Smooth muscle cell (in vitro differentiated cells): Measurements from ENCODE around the gene ZNF415. TPM values are rescaled to one million over a fixed set of nuclear protein-coding genes. Genes with fewer than 3 reads are reported as not detected.

Experiments used
- DNase-seq: peaks from one replicate; lab custom pipeline; 2025; ENCODE audit not compliant: unreplicated experiment; lab: John Stamatoyannopoulos, UW
- H2AFZ ChIP-seq: fragments of 200-600 bp; sonication (generic); 2 replicates; pipeline ENCODE4 v1.6.0; 2016; ENCODE audit warnings: antibody characterized with exemption, low read depth, mild to moderate bottlenecking
- H3F3A ChIP-seq: fragments of 200-600 bp; sonication (generic); 2 replicates; pipeline ENCODE4 v1.6.0; 2017; ENCODE audit warnings: antibody characterized with exemption, low read depth
- H3K27ac ChIP-seq: fragments of 200-600 bp; sonication (generic); 2 replicates; pipeline ENCODE4 v1.5.1; 2016; ENCODE audit warnings: low read depth, mild to moderate bottlenecking
- H3K27me3 ChIP-seq: fragments of 200-600 bp; sonication (generic); 2 replicates; pipeline ENCODE4 v1.6.1; 2016; ENCODE audit warnings: low read depth, mild to moderate bottlenecking
- H3K36me3 ChIP-seq: fragments of 200-600 bp; sonication (generic); 2 replicates; pipeline ENCODE4 v1.5.1; 2016; ENCODE audit warnings: low read depth
- H3K4me1 ChIP-seq: fragments of 200-600 bp; sonication (generic); 2 replicates; pipeline ENCODE4 v1.5.1; 2016; ENCODE audit warnings: low read depth
- H3K4me2 ChIP-seq: fragments of 200-600 bp; sonication (generic); 2 replicates; pipeline ENCODE4 v1.6.0; 2016; ENCODE audit warnings: mild to moderate bottlenecking
- H3K4me3 ChIP-seq: fragments of 200-600 bp; sonication (generic); 2 replicates; pipeline ENCODE4 v1.5.1; 2016; ENCODE audit warnings: mild to moderate bottlenecking
- H3K79me2 ChIP-seq: fragments of 200-600 bp; sonication (generic); 2 replicates; pipeline ENCODE4 v1.6.0; 2016; ENCODE audit warnings: low read depth, mild to moderate bottlenecking
- H3K9ac ChIP-seq: fragments of 200-600 bp; sonication (generic); 2 replicates; pipeline ENCODE4 v1.6.0; 2016; ENCODE audit warnings: low read depth
- H3K9me3 ChIP-seq: fragments of 200-600 bp; sonication (generic); replicated peaks from 2 replicates; pipeline ENCODE4 v1.5.1; 2016; ENCODE audit warnings: low read depth
- H4K20me1 ChIP-seq: fragments of 200-600 bp; sonication (generic); 2 replicates; pipeline ENCODE4 v1.6.0; 2016; ENCODE audit warnings: low read depth
- WGBS: methylation state at CpG from one replicate; pipeline ENCODE4 v1.1.7; 2016; ENCODE audit warnings: low lambda C conversion rate; 5-methylcytosine and 5-hydroxymethylcytosine counted together
- polyA plus RNA-seq: library from polyadenylated mRNA; unstranded; fragments of >200 nt; fragmentation: Nextera tagmentation; extraction: Ambion mirVana; gene quantifications from 2 replicates; pipeline ENCODE4 v1.2.1, GENCODE V29; 2016
- total RNA-seq: library from RNA; depleted of rRNA; stranded (reverse); fragments of >200 nt; gene quantifications from 2 replicates; pipeline ENCODE4 v1.2.3, GENCODE V29; 2014
- TF ChIP-seq, protein P1 (sequence below): fragments of 200-600 bp; sonication (generic); IDR thresholded peaks from 2 replicates; pipeline ENCODE4 v1.5.1; 2017; ENCODE audit warnings: borderline replicate concordance, mild to moderate bottlenecking, antibody characterized with exemption; ENCODE audit not compliant: insufficient read depth, poor library complexity, severe bottlenecking

Gene ZNF415
- total and polyA plus RNA-seq, 2 experiments from 2014 or later = 12.4 to 48.7 TPM

DNA sequence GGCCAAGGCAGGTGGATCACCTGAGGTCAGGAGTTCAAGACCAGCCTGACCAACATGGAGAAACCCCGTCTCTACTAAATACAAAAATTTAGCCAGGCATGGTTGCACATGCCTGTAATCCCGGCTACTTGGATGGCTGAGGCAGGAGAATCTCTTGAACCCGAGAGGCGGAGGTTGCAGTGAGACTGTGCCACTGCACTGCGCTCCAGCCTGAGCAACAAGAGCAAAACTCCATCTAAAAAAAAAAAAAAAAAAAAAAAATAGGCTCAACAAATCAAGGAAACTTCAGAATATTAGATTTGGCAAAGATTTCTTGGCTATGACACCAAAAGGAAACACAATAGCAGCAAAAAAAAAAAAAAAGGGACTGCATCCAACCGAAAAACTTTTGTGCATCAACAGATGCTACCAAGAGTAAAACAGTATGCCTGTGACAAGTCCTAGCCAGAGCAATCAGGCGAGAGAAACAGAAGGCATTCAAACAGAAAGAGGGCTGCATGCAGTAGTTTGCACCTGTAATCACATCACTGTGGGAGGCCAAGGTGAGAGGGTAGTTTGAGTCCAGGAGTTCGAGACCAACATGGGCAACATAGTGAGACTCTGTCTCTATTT is 53.3 kb downstream of the ZNF415 start:
- no peak overlapping the region for H2AFZ ChIP-seq
- H3K27me3 ChIP-seq = no peaks in the 10 kb centered on the region
- no peak overlapping the region for H3K4me2 ChIP-seq
- WGBS = 94% methylated on average over 8 of the region's 8 CpGs
- H4K20me1 ChIP-seq = peaks cover 21% of the 10 kb centered on the region
- no peak for DNase-seq
- H3K9ac ChIP-seq = no peak overlapping the region
- peaks cover 26% of the 10 kb centered on the region for H3K79me2 ChIP-seq
- no peak overlapping the region for H3K27ac ChIP-seq
- no peaks in the 10 kb centered on the region for H3F3A ChIP-seq
- H3K9me3 ChIP-seq = no peaks in the 10 kb centered on the region
- H3K4me1 ChIP-seq = no peaks in the 10 kb centered on the region
- TF ChIP-seq, protein P1, sequence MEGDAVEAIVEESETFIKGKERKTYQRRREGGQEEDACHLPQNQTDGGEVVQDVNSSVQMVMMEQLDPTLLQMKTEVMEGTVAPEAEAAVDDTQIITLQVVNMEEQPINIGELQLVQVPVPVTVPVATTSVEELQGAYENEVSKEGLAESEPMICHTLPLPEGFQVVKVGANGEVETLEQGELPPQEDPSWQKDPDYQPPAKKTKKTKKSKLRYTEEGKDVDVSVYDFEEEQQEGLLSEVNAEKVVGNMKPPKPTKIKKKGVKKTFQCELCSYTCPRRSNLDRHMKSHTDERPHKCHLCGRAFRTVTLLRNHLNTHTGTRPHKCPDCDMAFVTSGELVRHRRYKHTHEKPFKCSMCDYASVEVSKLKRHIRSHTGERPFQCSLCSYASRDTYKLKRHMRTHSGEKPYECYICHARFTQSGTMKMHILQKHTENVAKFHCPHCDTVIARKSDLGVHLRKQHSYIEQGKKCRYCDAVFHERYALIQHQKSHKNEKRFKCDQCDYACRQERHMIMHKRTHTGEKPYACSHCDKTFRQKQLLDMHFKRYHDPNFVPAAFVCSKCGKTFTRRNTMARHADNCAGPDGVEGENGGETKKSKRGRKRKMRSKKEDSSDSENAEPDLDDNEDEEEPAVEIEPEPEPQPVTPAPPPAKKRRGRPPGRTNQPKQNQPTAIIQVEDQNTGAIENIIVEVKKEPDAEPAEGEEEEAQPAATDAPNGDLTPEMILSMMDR = no peak
- peaks cover 32% of the 10 kb centered on the region for H3K36me3 ChIP-seq
- H3K4me3 ChIP-seq = no peak overlapping the region

DNA sequence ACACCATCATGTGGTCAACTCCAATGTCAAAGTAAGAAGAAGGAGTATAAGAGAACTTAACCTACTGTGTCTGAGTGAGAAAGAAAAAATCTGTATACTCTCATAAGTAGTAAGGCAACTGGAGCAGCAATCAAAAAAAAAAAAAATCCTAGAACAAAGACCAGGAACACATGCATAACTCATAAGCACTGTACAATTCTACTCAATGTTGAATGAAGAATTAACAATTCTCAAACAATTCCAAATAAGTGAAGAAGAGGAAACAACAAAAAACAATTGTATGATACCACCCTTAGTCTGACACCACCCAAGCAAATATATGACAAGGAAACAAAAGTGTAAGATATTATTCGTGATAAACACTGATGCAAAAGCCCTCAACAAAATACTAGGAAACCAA is 54.0 kb downstream of the ZNF415 start:
- no peak for DNase-seq
- Histone ChIP-seq H3K79me2 (peaks cover 21% of the 10 kb centered on the region), H4K20me1 (peaks cover 21% of the 10 kb centered on the region), H3K4me2 (no peak overlapping the region), H3K9me3 (no peaks in the 10 kb centered on the region), H3K27me3 (no peaks in the 10 kb centered on the region), H2AFZ (no peak overlapping the region), H3K36me3 (peaks cover 31% of the 10 kb centered on the region), H3K4me1 (no peaks in the 10 kb centered on the region), H3K9ac (no peak overlapping the region), H3F3A (no peaks in the 10 kb centered on the region), H3K4me3 (no peak overlapping the region), H3K27ac (no peak overlapping the region)
- 100% methylated on average over 1 of the region's 1 CpG for WGBS
- TF ChIP-seq, protein P1 = no peak

DNA sequence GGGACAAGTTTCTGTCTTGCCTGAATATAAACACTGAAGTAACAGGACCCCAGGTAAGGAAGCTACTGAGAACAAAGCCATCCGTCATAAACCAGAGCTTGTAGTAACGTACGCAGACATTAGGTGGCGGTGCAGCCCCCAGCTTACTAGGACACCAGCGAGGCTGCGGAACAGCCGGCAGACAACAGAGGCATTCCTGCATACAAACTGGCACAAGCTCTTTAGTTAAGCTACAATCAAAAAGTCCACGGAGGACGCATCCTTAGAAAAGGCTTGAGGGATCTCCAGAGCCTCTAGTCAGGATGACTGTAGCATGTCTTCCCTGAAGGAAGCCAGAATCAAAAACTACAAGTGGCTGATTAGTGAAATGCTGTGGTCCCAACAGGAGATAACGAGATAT is 55.7 kb downstream of the ZNF415 start:
- 20% methylated on average over 10 of the region's 10 CpGs for WGBS
- no peak overlapping the region for H3K27ac ChIP-seq
- H3K9ac ChIP-seq = no peak overlapping the region
- H4K20me1 ChIP-seq = peaks cover 21% of the 10 kb centered on the region
- no peak overlapping the region for H3K4me2 ChIP-seq
- H3K9me3 ChIP-seq = no peaks in the 10 kb centered on the region
- no peak overlapping the region for H3K4me3 ChIP-seq
- TF ChIP-seq, protein P1 = peak; percentile 75
- H3K36me3 ChIP-seq = peaks cover 33% of the 10 kb centered on the region
- H3K79me2 ChIP-seq = peaks cover 19% of the 10 kb centered on the region
- no peak overlapping the region for H2AFZ ChIP-seq
- H3K27me3 ChIP-seq = no peaks in the 10 kb centered on the region
- H3K4me1 ChIP-seq = no peaks in the 10 kb centered on the region
- peak; percentile 1 for DNase-seq
- H3F3A ChIP-seq = no peaks in the 10 kb centered on the region

DNA sequence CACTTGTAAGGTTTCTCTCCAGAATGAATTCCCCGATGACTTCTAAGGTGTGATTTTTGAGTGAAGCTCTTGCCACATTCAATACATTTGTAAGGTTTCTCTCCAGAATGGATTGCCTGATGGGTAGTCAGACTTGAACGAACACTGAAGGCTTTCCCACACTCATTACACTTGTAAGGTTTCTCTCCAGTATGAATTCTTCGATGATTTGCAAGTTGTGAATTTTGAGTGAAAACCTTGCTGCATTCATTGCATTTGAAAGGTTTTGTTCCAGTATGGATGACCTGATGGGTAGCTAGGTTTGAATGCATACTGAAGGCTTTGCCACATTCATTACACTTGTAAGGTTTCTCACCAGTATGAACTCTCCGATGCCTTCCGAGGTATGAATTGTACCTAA is 63.9 kb downstream of the ZNF415 start:
- Histone ChIP-seq H3K4me2 (no peak overlapping the region), H3K9ac (no peak overlapping the region), H4K20me1 (no peaks in the 10 kb centered on the region), H3K4me1 (no peaks in the 10 kb centered on the region), H3K27ac (no peak overlapping the region), H3K36me3 (peaks cover 76% of the 10 kb centered on the region), H3K4me3 (no peak overlapping the region), H3K27me3 (no peaks in the 10 kb centered on the region), H3F3A (no peaks in the 10 kb centered on the region), H2AFZ (no peak overlapping the region), H3K9me3 (peaks cover 40% of the 10 kb centered on the region), H3K79me2 (no peaks in the 10 kb centered on the region)
- TF ChIP-seq, protein P1 = no peak
- 97% methylated on average over 5 of the region's 5 CpGs for WGBS
- DNase-seq = no peak
